ENCODE data around the gene MAML3.

DNA sequence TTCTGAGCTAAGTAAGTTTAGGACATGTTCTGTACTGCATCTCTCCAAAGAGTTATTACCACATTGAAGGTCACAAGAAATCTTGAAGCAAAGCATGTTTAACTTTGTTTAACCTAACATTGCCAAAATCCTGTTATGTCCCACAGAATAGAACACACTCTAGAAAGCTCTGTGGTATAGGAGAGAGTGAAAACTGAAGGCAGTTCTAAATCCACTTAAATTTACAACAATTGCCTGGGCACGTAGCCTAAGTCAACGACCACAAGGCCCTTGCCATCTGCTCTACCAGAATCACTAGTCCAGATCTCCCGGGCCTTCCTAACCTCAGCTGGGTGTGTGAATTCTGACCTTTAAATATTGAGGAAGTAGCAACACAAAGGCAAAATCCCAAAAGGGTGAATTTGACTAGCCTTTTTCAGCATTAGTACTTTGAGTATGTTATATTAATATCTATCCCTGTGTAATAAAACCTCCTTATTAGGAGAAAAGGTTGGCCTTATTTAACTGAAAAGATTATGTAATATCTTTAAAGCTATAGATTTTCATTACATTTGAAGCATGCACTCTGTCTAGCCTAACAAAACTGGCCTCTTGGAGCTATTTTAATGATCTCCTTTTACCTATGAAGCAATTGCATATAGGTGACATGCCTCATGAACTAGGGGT, 4.5 kb upstream of the MAML3 start:
- TF ChIP-seq, protein P1, sequence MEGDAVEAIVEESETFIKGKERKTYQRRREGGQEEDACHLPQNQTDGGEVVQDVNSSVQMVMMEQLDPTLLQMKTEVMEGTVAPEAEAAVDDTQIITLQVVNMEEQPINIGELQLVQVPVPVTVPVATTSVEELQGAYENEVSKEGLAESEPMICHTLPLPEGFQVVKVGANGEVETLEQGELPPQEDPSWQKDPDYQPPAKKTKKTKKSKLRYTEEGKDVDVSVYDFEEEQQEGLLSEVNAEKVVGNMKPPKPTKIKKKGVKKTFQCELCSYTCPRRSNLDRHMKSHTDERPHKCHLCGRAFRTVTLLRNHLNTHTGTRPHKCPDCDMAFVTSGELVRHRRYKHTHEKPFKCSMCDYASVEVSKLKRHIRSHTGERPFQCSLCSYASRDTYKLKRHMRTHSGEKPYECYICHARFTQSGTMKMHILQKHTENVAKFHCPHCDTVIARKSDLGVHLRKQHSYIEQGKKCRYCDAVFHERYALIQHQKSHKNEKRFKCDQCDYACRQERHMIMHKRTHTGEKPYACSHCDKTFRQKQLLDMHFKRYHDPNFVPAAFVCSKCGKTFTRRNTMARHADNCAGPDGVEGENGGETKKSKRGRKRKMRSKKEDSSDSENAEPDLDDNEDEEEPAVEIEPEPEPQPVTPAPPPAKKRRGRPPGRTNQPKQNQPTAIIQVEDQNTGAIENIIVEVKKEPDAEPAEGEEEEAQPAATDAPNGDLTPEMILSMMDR (IDR thresholded peaks at IDR 0.05), result no peak
- TF ChIP-seq POLR2A (IDR thresholded peaks at IDR 0.05), result no peak

All from lower leg skin (tissue), 3 donors.